ENCODE data around the gene CDC25B. TPM values are rescaled to one million over a fixed set of nuclear protein-coding genes. Genes with fewer than 3 reads are reported as not detected.
A peak's percentile ranks its signal among the peaks of the same experiment; 100 is the strongest.

Gene CDC25B
- total RNA-seq, 2 donors from 2014 or later, result 19.5 to 33.5 TPM

GRCh38 chr20:3846740-3847428, 50.8 kb downstream of the CDC25B start, which contains the start of gene MAVS:
Gene MAVS, plus strand, starts transcription at chr20:3846834. Its CDS starts 7,791 bp downstream, at chr20:3854625.
- intact Hi-C loops (cut with DNase I, micrococcal nuclease), result no loop called here
- DNase-seq, result peak; percentile 91 to 94
- ATAC-seq, result peak; percentile 82

DNA sequence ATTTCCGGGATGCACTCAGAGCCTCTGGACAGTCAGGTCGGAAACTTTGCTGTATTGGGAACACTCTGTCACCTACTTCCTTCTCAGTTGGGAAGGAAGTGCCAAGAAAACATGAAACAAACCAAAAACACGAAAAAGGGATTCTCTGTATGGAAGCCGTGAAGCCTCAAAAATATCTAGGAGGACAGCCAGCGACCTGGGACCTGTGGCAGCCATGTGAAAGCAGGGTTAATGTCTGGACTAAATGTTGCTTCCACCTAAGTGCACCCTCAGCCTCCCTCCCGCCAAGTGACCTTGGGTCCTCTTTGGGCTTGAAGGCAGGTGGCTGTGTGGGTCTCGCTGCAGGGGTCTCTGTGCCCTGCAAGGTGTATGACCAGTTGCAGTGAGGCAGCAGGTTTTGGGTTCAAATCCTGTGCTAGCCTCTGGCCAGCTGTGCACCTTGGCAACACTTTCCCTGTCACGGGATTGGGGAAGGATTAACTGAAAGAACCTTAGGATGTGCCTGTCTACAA, 51.4 kb downstream of the CDC25B start:
- intact Hi-C loops (cut with DNase I, micrococcal nuclease), result no loop called here
- DNase-seq, result no peak
- no peak for ATAC-seq

GRCh38 chr20:3848565-3848964, 52.5 kb downstream of the CDC25B start:
- DNase-seq, result no peak
- ATAC-seq, result no peak
- intact Hi-C loops (cut with DNase I, micrococcal nuclease), result no loop called here

- ATAC-seq (peak; percentile 71), DNase-seq (no peak)
- intact Hi-C loops (cut with DNase I, micrococcal nuclease), result no loop called here
These were observed 58.4 kb downstream of the CDC25B start for GRCh38 chr20:3854462-3854871.

Other genes with a start within 250 kb of the CDC25B start
- not detected for gene GFRA4, start 132.9 kb upstream of the CDC25B start, total RNA-seq
- gene ADAM33, start 114.3 kb upstream of the CDC25B start, total RNA-seq, result 10 to 100 TPM in 1 of 2 donors, 1 to 10 TPM in 1; 6.4 to 20.7 TPM
- gene SIGLEC1, start 83.7 kb upstream of the CDC25B start, total RNA-seq, result 10 to 100 TPM in 1 of 2 donors, 1 to 10 TPM in 1; 3.1 to 10.4 TPM
- gene HSPA12B, start 63.6 kb upstream of the CDC25B start, total RNA-seq, result 1 to 10 TPM; 2.3 to 2.5 TPM
- 10 to 100 TPM; 13.3 to 19.8 TPM for gene ADISSP, start 28.6 kb upstream of the CDC25B start, total RNA-seq
- gene SPEF1, start 14.9 kb upstream of the CDC25B start, total RNA-seq, result under 1 TPM in 1 of 2 donors, not detected in 1; 0.14 TPM
- gene CENPB, start 9.6 kb upstream of the CDC25B start, total RNA-seq, result 10 to 100 TPM; 80.5 to 82.2 TPM
- 10 to 100 TPM; 14.2 to 19.3 TPM for gene AP5S1, start 24.2 kb downstream of the CDC25B start, total RNA-seq
- 10 to 100 TPM; 72.1 to 74.0 TPM for gene MAVS, start 50.5 kb downstream of the CDC25B start, total RNA-seq
- 10 to 100 TPM; 26.9 to 28.8 TPM for gene PANK2, start 93.1 kb downstream of the CDC25B start, total RNA-seq
- gene RNF24, start 219.2 kb downstream of the CDC25B start, total RNA-seq, result 1 to 10 TPM; 2.9 to 5.6 TPM